Stimulated activated CD4-positive, alpha-beta T cell treated with anti-CD3 and anti-CD28 coated beads, Interleukin-4, amount 100 ng/mL, for 48 hours (primary cell): Measurements from ENCODE around the gene MYO1B.

Experiments
- DNase-seq, 2 donors: peaks; one replicate each; pipeline ENCODE4 v3.0.0-alpha.2; 2020; ENCODE audit warnings: low read depth in 2 of 2

The MYO1B gene

DNA sequence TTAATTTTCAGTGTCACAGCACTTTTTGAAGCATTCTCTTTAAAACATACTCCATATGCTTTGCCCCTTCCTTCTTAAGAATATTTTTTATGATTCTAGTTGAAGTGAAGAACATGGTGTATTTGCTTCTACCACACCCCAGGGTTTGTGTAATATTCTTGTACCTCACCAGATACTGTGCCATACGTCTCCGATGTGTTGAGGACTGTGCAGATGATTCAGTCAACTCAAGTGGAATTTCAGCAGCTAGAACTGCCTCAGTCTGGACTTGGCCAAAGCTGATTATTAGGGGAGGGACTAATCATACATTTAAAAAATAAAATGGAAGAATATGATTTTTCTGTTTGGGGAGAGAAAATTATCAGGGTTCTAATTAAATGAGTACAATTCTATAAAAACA is 115.7 kb downstream of the MYO1B start:
- DNase-seq, result no peak

DNA sequence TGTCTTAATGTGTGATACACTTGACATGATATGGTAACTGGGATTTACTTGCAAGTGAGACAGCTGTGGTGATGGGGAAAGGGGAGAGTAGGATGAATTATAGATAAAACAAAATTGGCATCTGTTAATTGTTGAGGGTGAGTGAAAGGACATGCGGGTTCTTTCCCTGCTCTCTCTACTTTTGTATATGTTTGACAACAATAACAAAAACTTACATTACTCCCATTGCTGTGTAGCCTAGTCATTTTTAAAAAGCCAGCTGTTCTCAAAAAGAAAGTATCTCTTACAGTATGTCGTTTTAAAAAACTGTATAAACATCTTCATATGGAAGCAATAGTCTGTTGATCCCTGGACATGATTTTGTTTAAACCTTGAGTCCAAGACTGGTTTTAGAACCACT is 117.6 kb downstream of the MYO1B start:
- DNase-seq, result no peak

DNA sequence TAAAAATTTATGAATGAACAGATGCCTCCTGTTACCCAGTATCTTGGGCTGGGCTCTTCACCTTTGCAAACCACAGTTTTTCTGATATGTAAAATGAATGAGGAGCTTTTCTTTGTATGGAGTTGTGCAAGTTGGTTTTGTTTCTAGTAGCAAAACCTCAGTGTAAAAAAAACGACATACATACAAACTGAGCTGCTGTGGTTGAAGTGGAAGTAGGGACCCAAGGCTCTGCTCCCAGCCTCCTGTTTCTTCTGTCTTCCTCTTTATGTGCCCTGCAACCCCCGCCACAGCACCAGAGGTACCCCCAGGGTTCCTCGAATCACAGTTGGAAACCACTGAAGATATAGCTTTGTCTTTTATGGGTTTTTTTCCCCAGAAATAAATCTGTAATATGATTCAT is 118.1 kb downstream of the MYO1B start:
- no peak for DNase-seq

DNA sequence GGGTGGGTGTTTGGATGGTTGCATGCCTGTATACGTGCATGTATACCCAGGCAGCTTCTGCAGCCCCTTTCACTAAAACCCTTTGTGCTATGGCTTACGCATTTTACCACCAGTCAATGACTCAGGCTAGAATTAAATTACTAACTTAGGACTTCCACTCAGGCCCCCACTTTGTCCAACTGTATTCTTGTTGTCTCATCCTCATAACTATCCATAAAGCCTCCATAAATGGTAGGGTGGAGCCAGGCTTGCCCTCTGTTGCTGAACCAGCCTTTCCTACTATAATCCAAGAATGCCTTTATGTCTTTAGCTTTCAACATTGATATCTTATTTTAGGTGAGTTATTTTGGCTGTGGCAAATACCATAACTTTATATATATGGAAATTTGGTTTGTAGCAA is 119.9 kb downstream of the MYO1B start:
- DNase-seq, result no peak

DNA sequence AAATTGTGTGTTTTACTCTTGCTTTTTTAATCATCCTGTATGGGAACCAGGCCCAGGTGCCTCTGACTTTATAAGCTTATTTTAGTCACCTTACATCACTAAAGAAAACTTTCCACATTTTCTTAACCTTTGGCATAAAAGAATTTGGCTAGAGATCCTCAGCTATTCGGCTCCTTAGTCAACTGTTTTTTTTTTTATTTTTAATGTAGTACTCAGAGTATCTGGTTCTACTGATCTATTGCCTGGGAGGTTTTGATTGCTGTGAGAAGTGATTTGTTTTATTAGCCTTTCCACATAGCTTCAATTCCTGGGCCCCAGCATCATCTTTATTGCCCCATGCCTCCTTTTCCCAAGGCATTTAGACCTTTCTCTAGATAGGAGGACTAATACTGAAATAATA is 121.0 kb downstream of the MYO1B start:
- no peak for DNase-seq

DNA sequence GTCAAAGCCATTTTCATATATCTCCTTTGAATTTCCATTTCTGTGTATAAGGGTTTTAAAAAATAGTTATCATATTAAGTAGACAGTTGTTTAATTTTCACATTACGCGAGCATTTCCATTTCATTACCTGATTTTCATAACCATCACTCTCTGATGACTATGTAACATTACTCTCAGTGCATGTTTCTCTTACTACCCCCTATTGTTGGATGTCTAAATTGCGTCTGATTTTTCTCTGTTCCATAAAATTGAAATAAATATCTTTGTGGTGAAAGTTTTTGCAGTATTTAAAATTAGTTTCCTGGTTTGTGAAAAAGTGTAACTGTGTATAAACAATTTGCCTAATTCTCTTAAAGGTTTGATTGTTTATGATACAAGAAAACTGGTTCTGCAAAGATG is 123.8 kb downstream of the MYO1B start:
- DNase-seq, result no peak

DNA sequence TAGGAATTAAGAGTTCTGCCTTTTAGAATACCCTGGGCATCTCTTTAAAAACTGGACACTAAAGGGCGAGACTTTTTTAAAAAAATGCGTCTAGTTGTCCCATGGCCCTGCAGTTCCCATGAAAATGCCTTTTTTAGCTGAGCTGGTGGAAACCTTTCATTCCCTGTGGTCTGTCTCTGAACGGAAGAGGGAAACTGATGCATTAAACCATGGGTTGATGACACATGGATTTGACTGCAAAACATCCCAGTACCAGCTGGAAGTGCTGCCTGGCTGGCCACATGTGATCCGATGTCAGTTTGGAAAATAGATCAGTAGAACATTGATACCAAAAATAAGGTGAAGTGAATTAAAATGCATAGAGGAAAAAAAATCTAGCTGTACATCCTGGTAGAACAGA is 129.2 kb downstream of the MYO1B start:
- DNase-seq, result no peak

DNA sequence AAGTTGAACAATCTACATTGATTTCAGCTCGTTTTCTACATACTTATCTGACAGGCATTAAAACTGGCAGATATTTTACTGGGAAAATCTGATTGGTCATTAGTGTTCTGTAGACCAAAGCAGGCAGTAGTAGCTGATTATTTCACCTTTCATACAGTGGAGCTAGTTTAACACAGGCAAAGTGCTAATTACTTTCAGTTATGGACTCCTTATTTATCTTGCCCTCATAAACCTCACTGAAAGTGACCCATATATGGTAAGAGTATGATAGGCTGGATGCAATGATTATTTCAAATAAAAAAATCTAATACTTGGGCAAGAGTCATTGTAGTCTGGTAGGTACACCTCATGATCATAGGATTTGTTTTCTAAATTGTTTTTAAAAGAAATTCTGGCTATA is 129.7 kb downstream of the MYO1B start:
- DNase-seq, result no peak

DNA sequence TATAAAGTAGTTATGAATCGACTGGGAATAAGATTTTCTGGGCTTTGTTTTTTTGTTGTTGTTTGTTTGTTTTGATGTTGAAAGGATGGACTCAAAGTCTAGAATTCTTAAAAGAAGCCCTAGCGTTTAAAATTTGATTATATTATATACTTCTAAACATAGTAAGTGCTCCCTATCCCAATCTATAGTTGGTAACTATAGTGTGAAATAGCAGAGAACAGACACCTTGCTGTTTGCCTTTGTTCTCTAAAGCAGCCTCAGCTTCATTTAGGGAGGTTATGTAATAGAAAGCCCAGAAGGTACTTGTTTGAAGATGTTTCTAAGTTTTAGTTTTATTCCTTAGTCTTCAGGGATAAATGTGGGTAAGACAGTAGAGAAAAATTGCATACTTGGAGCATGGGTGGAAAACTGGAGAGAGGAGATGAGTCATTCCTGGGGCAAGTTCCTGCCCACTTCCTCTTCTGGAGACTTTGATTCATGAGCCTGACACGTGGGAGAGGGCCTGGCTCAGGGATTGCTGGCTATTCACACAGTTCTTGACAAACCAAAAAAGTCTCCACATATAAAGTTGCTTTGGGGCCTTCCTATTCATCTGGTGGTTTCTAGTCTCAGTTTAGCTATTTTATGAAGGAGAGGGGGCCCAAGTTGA is 131.9 kb downstream of the MYO1B start:
- peak in 1 of 2 donors; percentile 18 for DNase-seq

DNA sequence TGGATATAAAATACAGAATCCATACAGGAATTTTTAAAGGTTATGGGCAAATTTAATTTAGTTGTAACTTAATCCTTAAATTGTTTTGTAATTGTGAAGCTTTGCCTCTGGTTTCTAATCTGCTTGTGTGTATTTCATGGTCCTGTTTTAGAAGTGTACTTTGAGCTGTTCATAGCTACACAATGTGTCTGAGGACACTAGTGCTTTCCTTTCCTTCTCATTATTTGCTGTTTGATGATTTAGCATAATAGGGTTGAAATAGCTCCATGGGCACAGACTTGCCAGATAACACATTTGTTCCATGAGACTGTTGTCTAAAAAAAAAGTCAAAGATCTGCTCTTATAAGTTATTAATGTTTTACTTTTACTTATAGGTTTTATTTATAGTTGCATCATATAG is 134.2 kb downstream of the MYO1B start:
- DNase-seq, result no peak

DNA sequence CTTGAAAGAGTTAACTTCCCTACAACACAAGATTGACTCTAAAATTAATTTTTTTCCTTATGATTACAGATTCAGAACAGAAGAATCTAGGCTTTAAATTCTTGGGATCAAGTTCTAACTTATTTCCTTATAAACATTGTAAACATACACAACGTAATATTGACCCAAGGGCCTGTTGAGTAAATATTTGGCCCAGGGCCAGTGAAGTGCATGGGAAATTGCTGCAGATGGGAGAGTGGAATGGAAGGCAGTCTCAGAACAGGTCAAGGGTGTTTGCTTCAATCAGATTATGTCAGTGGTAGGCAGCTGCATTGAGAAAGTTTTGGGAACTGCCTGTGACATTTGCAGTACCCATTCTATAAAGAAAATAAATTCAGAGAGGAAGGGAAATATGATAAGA is 137.6 kb downstream of the MYO1B start:
- no peak for DNase-seq

DNA sequence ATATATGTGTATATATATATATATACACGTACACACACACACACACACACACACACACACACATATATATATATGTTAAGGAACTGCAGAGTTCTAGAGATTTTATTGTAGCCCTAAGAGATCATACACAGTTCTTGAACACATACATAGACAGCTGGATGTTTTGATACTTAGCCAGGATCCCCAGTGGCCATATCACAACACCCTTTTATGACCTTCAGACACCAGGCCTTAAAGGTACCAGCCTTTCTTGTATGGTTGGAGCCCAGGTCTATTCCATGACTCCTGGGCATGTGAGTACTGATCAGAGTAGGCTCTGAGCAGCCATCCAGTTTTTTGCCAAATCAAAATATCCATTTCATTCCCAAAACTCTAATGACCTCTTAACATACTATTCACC is 138.3 kb downstream of the MYO1B start:
- DNase-seq, result no peak

DNA sequence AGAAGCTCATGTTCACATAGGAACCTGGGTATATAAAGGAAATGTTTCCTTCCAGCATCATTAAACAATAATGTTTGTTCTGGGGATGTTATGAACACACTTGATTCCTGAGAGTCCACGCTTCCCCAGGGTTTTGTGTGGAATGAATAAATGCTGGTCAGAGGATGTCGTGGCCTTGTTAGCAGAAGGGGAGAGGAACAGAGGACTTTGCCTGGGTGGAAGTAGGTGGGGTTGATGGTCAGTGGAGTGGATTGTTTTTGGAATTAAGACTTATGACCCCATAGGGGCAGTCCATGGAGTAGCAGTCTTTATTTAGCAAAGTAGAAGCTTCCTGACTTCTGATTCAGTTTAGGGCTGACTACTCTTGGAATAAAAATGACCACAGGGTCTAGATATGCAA is 139.6 kb downstream of the MYO1B start:
- DNase-seq, result no peak

DNA sequence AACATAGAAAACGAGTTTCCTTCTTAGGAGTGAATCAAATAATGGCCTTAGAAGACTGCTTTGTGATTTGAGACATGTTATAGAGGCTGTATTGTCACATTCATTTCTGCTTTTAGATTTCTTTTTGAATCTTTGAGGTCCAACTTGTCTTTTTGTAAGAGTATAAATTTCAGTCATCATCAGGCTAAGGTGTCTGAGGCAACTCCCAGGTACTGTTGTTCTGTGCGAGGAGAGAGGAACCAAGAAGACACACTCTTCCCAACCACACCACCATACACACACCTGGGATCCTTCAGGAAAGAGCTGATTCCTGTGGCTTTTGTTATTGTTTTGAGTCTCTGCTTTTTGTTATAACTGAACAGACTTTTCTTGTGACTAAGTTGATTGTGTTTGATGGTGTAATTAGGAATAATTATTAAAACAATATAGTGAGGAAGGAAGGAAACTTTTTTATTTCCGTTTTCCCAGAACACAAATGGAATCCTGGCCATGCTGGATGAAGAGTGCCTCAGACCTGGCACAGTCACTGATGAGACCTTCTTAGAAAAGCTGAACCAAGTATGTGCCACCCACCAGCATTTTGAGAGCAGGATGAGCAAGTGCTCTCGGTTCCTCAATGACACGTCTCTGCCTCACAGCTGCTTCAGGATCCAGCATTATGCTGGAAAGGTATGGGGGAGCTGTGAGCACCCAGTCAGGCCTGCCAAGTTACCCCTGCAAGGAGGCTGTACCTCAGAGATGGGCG is 140.4 kb downstream of the MYO1B start:
- peak in 1 of 2 donors; percentile 20 for DNase-seq

DNA sequence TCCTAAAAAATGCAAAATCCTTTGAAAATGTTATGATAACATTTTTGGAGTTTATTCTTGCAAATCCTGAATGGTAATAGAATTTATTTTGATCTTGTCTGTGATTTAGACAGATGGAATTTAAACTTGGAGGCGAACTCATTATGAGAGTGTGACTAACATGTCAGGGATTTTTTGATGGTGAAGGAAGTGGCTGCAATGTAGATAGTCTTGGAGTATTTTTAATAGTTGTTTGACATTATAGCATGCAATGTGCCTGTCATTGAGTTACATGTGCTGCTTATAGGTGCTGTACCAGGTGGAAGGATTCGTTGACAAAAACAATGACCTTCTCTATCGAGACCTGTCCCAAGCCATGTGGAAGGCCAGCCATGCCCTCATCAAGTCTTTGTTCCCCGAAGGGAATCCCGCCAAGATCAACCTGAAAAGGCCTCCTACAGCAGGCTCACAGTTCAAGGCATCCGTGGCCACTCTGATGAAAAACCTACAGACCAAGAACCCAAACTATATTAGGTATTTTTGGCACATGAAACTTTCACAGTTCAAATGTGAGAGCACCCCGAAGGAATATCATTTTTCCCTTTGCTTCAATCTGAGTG is 141.8 kb downstream of the MYO1B start:
- DNase-seq, result no peak

DNA sequence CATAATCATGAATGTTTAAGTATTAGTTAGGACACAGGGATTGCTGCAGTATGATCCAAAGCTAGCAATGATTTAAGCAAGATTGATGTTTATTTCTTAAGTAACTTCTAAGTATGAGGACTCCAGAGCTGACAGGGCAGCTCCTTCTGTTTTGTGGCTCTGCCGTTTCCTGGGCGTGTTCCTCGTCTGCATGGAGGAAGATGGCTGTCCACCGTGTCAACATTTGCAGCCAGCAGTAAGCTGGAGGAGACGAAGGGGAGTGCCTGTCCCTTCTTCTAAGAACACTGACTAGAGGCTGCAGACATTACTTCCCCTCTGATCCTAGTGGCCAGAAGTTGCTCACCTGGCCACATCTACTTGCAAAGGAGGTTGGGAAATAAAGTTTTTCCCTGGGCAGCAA is 144.1 kb downstream of the MYO1B start:
- no peak for DNase-seq

DNA sequence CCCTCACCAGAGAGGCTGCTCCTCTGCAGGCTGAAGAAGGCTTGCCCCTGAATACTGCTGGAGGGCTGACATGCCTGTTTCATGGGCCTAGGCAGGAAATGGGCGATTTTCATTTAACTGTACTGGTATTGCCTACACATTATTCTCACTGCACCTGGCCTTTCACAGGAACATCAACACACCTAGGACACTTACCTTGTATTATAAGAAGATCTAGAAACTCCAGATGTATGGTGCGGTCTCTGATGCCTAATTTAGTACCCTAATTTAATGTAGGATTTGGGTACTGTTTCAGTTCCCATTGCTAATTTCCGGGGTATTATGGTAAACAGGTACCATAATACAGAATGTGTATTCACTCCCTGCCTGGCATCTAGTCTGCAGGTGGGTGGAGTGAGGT is 146.0 kb downstream of the MYO1B start:
- no peak for DNase-seq

DNA sequence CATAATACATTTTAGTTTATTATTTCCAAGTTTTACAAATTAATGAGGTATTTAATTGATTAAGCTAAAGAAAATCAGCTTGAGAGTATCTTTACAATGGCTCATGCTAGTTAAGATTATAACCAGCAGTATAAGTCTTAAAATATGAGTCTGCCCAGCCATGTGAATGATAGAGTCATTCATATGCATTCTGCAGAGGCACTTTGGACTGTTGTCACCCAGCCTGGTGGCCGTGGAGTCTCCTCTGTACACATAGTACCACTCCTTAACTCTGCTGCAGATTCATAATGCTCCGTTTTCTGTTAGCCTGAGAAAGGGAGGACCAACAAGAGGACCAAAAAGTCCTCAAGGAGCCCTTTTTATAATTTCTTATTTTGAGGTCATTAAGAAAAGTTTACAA is 148.8 kb downstream of the MYO1B start:
- DNase-seq, result no peak

DNA sequence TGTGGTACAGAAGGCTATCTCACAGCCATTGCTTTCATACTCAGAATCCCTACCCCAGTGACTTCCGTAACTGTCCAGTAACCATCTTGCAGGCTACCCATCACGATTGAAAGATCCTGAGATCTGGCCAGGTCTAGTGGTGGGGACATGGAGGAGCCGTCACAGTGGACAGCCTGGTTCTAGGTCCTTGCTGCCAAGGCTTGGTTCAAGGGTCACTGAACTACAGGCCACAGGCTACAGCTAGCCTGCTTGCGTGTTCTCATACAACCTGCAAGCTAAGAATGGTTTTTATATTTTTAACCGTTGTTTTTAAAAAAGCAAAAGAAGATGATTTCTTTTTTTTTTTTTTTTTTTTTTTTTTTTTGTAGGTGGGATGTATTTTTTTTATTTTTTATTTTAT is 151.6 kb downstream of the MYO1B start:
- DNase-seq, result no peak

DNA sequence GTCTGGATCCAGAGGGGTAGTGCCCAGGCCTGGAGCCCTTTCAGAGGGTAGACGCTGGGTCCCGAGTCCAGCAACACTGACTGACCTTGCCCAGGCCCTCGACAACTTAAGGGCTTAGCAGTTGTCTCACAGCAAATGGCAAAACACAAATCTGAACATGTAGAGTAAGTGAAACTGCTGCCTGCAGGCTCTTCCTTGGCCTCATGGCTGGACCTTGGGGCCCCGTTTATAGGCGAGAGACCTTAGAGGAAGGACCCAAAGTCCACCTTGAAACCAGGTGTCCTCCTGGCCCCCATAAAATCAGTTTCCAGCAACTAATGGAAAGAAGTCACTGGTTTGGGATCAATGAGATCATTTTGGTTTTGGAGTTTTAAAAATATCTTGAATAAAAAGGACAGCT is 154.4 kb downstream of the MYO1B start:
- DNase-seq, result no peak

DNA sequence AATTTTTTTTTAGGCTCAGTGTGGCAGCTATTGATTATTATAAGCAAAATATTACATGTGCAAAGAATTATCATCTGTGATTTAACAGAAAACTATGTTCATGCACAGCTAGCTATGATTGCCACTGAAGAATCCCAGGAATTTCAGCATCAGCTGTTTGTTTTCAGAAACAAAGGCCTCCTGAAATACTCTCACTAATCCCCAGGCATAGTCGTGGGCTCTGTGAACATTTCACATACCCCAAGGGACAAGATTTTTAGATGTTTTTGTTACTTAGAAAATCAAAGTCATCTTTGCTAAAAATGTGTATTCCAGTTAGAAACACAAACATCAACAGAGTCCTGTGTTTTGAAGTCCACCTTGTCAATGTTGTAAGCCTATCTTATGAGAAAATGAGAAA is 156.1 kb downstream of the MYO1B start:
- DNase-seq, result no peak

DNA sequence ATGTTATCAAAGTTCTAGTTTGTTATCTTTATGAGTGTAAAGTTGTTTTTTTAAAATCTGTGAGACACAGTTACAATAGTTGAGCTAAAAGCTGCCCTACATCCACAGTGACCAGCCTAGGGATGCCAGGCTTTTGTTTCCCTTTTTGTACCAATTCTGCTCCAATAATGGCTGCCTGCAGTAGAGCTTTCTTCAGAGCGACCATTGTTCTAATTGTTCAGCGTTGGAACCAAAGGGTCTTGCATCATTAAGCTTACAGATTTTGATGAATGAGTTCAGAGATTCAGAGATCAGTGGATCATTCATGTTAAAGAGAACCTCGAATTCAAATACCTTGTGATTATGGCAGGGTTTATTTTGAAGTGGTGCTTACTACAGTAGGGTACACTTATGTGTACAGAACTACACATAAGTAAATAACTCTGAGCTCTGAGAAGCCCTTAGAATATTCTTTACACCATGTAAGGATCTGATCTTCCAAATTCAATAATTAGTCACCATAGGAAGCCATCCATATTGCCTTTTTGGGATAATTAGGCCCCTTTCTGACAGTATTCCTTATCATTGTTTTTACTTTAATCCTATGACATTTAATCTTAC is 157.9 kb downstream of the MYO1B start:
- DNase-seq, result no peak

DNA sequence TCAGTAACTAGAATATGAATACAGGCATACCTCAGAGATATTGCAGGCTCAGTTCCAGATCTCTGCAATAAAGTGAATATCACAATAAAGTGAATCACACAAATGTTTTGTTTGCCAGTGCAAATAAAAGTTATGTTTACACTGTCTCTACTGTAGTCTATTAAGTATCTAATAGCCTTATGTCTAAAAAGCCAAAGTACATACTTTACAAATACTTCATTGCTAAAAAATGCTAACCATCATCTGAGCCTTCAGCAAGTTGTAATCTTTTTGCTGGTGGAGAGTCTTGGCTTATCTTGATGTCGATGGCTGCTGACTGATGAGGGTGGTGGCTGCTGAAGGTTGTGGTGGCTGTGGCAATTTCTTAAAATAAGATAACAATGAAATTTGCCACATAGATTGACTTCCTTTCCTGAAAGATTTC is 159.4 kb downstream of the MYO1B start:
- no peak for DNase-seq
